GM21786 (cell line): ENCODE data around the gene FKRP.
"Not testable (repeated sequence)": the region's sequence is repeated elsewhere in the genome, so short reads cannot be mapped to it uniquely, and the experiment has no call there.

Experiments used
- ATAC-seq: cut with Tn5 transposase; IDR thresholded peaks from one replicate; pipeline ENCODE4 v1.9.1; 2021; ENCODE audit not compliant: unreplicated experiment

The FKRP gene, protein sequence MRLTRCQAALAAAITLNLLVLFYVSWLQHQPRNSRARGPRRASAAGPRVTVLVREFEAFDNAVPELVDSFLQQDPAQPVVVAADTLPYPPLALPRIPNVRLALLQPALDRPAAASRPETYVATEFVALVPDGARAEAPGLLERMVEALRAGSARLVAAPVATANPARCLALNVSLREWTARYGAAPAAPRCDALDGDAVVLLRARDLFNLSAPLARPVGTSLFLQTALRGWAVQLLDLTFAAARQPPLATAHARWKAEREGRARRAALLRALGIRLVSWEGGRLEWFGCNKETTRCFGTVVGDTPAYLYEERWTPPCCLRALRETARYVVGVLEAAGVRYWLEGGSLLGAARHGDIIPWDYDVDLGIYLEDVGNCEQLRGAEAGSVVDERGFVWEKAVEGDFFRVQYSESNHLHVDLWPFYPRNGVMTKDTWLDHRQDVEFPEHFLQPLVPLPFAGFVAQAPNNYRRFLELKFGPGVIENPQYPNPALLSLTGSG

DNA sequence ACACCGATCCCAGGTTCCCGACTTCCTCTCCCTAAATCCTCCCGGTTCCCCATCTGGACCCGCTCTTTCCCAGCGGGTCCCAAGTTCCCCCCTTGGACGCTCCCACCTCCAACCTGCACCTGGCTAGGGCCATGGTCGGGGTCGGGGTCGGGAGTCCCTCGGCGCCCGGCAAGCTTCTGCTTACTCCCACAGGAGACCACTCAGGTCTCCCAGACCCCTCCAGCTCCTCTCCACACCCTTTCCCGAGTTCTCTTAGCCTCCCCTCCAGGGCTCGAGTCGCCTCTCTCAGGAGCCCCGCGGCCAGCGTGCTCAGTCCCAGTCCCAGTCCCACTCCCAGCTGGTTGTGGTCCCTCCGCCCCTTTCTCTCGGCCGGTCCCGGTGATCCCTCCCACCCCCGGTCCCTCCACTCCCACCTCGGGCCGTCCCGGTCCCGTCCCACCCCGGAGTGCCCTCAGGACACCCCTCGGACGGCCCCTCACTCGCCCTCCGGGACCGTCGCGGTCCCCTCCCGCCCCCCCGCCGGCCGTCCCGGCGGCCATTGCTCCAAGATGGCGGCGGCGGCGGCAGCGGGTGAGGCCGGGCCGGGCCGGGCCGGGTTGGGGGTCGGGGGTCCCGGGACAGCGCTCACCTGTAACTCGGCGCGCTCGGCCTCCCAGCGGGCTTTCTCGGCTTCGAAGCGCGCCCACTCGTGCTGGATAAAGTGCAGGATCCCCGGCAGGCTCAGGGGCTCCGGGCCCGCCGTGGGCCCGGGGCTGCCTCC lies at the start of gene FKRP:
Gene FKRP (plus strand): TSS at position 537 of the 760 bp plus-strand sequence. CDS start 9,394 bp downstream, outside the sequence.
- ATAC-seq, result no peak

DNA sequence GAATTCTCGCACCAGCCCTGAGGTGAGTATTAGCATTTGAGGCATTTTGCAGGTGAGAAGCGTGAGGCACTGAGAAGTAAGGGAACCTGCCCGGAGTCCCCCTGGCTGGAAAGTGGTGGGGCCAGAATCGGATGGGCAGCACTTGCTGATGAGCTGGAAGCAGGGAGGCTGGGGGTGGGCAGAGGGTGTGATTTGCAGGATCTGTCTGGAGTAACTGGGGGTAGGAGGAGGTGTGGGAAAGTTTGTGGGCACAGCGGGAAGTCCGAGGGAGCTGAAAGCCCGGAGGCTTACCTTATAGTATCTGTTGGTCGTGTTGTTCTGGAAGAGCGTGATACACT lies 49.0 kb upstream of the FKRP start:
- no peak for ATAC-seq

DNA sequence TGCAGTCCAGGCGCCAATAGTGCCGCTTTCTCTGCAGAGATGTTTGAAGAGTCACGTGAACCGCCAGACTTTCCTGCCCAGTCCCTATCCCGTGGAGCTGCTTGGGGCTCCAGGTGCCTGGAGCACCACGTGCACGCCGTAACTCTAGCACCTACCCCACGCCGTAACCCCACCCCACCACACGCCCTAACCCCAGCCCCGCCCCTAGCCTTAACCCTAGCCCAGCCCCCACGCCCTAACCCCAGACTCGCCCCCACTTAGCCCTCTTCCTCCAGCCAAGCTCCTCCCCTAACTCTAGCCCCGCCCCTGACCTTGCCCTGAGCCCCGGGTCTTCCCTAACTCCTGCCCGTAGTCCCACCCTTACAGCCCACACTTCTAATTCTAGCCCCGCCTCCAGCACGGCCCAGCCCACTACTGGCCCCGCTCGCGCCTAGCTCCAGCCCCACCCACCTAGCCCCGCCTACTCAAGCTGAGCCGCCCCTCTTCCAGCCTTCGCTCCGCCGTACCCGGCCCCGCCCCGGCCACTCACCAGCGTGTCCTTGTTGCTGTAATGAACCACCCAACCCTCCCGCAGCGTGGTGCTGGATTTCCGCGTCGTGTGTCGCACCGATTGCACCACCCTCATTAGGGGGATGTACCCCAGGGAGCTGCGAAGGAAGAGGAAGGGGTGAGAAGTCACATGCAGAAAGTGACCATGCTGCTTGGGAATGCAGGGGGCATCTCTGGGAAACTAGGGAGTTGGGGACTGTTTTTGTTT lies 48.5 kb upstream of the FKRP start:
- ATAC-seq, result no peak

DNA sequence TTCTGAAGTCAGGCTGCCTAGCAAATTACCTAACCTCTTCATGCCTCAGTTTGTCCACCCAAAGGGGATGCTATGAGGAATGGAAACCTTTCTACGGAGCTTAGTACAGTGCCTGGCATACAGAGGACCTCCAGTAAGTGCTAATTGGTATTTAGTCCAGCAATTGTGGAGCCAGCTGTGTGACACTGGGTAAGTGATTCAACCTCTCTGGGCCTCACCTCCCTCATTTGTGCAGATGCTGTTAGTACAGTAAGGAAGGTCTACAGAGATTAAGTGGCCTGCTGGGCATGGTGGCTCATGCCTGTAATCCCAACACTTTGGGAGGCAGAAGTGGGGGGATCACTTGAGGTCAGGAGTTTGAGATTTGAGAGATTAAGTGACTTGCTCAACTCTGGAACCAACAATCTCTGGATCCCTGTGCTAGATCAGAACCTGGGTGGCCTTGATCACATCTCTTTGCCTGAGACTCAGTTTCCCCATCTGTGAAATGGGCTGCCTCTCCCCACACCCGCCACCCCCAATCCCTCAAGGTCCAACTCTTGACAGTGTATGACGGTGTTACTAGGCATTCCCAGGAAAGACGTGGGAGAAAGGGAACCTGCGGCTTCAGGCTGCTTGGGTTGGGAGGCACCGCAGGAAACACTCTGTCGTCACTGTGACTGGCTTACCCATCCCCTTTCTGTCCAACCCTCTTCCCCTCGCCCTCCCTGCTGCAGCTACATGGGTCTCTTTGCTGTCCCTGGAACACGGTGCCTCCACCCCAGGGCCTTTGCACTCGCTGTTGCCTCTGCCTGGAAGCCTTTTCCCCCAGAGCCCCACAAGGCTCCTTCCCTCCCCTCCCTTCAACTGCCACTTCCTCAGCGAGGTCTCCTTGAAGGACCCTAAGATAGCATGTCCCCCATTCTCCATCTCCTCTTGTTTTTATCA lies 47.2 kb upstream of the FKRP start:
- no peak for ATAC-seq

DNA sequence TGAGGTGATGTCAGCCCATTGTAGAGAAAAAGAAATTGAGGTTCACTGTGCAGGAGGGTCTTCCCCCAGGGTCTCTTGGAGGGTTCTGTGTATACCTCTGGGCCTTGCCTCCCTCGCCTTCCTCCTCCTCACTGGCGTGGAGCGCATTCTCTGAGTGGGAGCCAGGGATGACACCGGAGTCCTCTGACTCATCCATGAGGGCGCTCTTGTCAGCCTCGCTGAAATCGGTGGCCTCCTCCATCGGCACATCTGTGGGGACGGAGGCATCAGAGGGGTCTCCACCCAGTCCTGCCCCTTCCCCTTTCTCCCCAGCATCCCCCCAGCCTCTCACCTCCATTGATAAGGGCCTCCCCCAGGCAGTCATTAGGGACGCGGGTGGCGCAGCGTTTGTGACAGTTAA lies 45.2 kb upstream of the FKRP start:
- no peak for ATAC-seq

DNA sequence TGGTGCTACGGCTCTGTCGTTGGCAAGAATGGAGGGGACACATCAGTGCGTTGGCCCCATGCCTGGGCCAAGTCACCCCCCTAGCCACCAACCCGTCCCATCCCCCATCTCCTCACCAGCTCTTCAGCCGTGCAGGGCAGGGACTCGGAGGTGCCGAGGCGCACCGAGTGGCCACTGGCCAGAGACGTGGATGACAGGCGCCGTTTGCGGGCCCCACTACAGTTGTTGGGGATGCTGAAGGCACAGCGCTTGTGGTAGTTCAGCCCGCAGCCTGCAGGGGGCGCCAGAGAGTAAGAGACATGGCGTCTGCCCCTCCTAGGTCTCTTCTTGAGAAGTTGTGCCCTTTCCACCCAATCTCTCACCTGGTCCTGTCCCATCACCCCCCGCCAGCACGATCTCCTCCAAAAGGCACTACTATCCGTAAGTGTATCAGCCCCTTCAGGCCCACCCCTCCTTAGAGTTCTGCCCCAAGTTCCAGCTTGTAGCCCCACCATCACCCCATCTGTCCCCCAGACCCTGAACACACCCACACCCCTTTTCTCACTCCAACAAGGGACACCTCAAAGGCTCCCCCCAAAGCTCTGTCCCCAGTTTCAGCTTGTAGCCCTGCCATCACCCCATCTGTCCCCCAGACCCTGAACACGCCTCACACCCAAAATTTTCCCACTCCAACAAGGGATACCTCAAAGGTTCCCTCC lies 41.3 kb upstream of the FKRP start:
- no peak for ATAC-seq

DNA sequence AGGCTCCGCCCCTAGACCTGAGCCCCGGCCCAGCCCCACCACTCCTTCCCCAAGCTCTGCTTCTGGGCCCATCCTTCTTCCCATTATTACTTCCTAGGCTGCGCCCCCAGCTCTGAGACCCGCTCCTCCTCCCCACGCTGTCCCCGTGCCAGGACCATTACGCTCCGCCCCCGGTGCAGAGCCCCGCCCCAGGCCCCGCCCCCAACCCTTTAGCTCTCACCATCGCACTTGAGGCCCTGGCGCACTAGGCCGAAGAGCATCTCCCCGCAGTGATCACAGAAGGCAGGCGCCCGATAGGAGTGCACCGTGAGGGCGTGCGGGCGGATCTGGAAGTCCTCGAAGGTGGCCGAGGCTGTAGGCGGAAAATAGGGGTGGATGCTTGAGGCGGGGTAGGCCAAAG lies 35.2 kb upstream of the FKRP start:
- no peak for ATAC-seq

DNA sequence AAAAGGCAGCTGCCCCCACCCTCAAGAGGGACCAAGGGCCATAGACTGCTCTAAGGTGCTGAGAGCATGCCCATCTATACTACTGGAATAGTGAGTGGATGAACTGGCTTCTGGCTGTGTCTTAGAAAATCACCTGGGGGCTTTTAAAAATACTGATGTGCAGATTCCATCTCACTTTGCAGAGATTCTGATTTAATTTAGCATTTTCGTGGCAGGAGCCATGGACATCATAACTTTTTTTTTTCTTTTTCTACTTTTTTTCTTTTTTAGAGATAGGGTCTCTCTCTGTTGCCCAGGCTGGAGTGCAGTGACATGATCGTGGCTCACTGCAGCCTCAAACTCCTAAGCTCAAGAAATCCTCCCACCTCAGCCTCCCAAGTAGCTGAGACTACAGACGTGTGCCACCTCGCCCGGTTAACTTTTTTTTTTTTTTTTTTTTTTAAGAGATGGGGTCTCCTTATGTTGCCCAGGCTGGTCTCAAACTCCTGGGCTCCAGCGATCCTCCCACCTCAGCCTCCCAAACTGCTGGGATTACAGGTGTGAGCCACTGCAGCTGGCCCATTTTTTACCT lies 33.0 kb upstream of the FKRP start:
- not testable (repeated sequence) for ATAC-seq

DNA sequence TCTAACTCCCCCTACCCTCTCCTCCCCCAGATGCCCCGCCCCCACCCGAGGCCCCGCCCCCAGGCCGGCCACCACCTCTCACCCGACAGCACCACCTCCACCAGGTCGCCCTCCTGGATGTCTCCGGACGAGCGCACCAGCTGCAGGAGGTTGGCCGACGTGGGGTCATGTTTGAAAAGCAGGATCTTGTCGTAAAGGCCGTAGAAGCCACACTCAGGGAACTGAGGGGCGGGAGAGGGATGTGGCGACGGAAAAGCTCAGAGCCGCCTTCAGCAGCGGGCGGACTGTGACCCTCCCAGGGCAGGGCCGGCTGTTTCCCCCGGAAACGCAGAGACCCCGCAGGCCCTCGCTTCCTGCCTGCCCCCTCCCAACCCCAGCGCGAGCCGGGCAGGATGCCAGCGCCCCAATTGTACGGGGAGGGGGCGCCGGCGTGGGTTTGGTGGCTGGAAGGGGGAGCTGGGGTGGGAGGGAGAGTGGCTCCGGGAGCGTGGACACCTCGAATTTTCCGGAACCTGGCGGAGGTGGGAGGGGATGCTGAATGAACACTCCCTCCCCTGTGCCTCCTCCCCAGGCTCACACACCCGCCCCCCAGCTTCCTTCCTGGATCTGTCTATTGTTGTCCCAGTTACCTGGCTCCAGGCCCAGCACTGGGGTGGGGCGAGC lies 31.9 kb upstream of the FKRP start:
- ATAC-seq, result no peak

DNA sequence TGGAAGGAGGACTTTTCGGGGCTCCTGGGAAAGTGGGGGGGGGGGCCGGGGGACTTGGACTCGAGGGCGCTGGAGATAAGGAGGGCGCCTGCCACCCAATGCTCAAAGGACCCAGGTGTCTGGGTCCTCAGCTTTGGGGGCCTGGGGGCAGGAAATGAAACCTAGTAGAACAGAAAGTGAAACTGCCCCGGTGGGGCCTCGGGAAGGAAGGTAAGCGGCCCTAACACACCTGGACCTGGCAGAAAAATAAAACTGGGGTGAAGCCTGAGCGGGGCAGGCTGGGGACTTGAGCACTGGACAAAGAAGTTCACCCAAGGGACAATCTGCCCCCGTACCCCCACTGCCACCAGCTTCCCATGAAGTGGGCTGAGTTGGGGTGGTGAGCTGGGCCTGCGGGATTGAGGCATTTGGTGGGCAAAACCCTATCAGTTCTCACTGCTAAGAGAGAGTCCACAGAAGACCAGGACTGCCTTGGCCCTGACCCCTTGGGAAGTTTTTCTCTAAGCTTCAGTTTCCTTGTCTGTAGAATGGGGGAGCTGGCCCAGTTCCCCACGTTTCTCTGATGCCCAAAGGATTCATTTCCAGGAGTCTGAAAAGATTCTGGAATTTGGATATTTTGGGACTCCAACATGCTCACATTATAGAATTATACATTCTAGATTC lies 31.3 kb upstream of the FKRP start:
- no peak for ATAC-seq

DNA sequence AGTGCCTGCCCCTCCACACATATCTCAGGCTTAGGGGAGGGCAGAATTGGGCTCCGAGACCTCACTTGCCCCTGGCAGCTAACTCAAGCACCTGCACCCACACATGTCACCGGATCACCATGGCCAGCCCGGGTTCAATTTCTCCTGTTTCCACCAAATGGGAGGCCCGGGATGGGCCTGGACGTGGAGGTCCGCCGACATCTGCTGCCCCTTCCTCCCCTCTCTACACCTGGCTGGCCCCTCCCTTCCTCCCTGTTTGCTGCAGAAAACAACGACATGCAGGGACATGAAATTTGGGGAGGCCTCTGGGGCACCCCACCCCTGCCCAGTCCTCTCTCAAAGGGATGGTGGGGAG lies 30.3 kb upstream of the FKRP start:
- no peak for ATAC-seq

DNA sequence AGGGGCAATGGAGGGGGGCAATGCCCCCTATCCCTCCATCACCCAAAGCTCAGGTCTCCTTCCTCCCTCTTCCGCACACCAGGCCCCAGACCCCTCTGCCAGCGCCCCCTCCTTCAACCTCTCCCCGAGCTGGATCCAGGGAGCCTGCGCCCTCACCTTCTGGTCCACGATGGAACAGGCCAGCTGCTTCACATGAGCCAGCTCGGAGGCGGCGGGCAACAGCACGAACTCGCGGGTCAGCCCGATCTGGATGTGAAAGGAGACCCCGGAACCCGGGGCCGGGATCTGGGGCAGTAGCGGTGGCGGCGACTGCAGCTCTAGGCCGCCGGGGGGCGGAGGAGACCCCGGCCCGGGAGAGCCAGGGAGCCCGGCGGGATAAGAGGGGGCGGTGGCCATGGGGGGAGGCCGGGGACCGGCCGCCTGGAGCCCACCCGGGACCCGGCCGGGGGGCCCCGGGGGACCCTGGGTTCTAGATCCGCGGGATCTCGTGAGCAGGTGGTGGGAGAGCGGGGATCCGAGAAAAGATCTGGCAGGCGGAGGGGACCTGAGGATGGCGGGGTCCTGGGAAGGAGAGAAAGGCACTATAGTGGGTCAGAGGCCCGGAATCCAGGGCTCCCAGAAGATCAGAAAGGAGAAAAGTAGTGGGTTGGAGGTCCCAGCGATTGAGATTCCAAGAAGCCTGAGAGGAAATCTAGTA lies 29.7 kb upstream of the FKRP start:
- ATAC-seq, result no peak

DNA sequence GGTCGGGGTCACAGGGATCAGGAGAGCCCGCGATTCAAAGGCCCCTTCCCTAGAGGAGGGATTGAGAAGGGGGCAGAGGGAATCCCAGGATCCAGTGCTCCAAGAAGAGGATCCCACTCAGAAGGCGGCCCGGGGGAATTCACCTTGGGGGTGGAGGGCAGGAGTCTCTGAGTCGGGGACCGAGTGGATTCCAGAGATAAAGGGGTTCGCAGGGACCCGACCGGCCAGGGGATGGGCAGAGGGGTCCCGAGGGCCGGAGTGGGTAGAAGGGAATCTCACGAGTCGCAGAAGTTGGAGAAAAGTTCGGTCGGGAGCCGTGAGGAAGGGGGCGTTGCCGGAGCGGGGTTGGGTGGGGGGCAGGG lies 29.2 kb upstream of the FKRP start:
- no peak for ATAC-seq

DNA sequence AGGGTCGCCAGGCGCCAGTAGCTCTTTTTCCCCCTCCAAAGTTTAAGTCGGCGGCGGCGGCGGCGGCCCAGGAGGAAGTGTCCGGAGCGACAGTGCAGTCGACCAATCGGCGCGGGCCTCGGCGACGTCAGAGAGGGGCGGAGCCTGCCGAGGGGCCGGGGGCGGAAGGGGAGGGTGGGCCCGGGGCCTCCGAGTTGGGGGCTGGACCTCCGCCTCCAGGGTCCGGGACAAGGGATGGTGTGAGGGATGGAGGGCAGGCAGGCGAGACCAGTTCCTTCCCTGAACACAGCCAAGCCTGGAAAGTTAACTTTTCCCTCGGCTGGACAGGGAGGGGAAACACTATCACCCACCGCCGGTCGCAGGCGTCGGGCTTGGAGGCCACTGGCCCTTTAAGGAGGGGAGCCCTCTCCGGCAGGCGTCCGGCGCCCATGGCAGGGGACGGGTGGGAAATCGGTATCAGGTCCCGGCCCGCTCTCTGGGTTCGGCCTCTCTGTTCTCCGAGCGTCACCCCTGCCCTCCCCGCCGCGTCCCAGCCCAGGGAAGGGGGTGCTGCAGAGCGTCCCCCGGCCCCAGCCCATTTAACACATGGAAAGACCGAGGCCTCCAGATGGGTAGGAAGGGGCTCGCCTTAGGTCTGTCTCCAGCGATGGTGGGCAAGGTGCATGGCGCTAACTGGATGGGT lies 28.7 kb upstream of the FKRP start, which contains the start of gene PRKD2:
Gene PRKD2 (minus strand): TSS at position 81 of the 682 bp plus-strand sequence. CDS start 744 bp downstream, outside the sequence.
- no peak for ATAC-seq

DNA sequence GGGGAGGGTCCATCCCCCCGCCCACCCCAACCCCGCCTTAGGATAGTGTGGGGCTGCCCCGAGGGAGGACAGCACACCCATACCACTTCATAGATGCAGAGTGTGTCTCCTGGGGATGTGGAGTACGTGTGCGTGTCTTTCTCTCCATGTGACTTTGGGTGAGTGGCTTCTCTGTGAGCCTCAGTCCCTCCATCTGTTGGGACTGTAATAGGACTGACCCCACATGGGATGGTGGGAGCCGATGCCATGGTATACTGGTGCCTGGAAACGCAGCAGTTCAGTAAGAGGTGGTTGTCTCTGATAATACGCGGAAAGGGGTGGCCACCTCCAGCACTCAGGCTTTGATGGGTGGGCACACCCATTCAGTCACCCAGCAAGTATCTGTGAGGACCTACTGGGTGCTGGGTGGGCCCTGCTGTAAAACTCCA lies 28.1 kb upstream of the FKRP start:
- ATAC-seq, result no peak

DNA sequence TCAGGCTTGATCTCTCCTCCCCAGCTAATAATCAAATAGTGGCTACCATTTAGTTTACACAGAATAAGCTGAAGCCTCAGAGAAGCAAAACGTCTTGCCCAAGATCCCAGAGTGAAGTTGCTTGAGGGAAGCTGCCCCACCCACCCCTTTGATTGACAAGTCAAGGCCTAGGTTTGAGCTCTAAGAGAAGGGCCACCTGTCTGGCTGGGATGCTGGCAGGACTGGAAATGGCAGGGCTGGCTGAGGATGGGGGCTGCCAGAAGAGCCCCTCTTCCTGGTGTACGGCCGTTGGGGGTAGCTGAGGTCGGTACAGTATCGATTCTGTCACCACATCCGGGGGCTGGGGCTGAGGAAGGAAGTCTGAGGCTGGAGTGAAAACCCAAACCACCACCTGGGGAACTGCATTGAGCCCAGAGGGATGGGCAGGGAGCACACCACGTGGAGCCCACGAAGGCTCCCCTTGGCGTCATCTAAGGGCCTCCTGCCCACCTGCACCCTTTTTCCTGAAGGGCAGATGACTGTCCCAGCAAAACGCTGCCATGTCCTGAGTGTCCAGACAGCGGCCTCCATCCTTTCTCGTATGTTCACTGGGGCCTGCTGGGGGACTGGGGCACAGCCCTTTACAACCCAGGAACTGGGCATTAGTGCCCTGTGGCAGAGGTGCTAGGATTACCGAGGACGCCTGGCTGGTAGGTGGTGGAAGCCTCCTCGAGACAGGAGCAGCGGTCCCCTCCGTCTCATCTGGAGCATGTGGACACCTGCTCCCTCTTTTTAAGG lies 27.5 kb upstream of the FKRP start:
- no peak for ATAC-seq
